PC-9 (cell line): Measurements from ENCODE around the gene RGS6. TPM values are rescaled to one million over a fixed set of nuclear protein-coding genes. Genes with fewer than 3 reads are reported as not detected.

Source experiments
- BruUV-seq: library from RNA; stranded (reverse); fragments of 400-500 nt; replicated peaks from 2 replicates; lab custom pipeline; 2021; lab: Mats Ljungman, UMichigan
- CTCF ChIA-PET: fragments of 300-600 bp; sonication (Branson Sonifier 250); formaldehyde crosslinking; loops from one replicate; lab custom pipeline; 2022; ENCODE audit warnings: antibody characterized with exemption; lab: Charles Lee
- POLR2A ChIA-PET: fragments of 300-600 bp; sonication (Branson Sonifier 250); formaldehyde crosslinking; loops from one replicate; lab custom pipeline; 2022; ENCODE audit warnings: antibody characterized with exemption; ENCODE audit not compliant: unreplicated experiment; lab: Charles Lee
- DNase-seq, 2 experiments: peaks; one replicate each; pipeline versions ENCODE4 v3.0.0 to v3.0.0-alpha.2; 2015 to 2022; ENCODE audit warnings: mixed read lengths in 1 of 2
- H2AFZ ChIP-seq: fragments of 200-600 bp; sonication (generic); 2 replicates; pipeline ENCODE4 v1.8.1; 2017; ENCODE audit warnings: antibody characterized with exemption
- H3F3A ChIP-seq: fragments of 200-600 bp; sonication (generic); 2 replicates; pipeline ENCODE4 v1.8.1; 2017; ENCODE audit warnings: antibody characterized with exemption, mild to moderate bottlenecking, low read depth; ENCODE audit not compliant: insufficient read depth
- H3K27ac ChIP-seq: fragments of 200-600 bp; sonication (generic); 2 replicates; pipeline ENCODE4 v1.6.1; 2016; ENCODE audit warnings: mixed run types
- H3K27me3 ChIP-seq: fragments of 200-600 bp; sonication (generic); 2 replicates; pipeline ENCODE4 v1.6.1; 2016; ENCODE audit warnings: low read depth, mixed run types; ENCODE audit not compliant: insufficient read depth
- H3K36me3 ChIP-seq: fragments of 200-600 bp; sonication (generic); 2 replicates; pipeline ENCODE4 v1.6.1; 2016; ENCODE audit warnings: low read depth, mixed run types
- H3K4me1 ChIP-seq: fragments of 200-600 bp; sonication (generic); replicated peaks from 2 replicates; pipeline ENCODE4 v1.6.1; 2016; ENCODE audit warnings: mixed run types; ENCODE audit not compliant: insufficient read depth
- H3K4me2 ChIP-seq: fragments of 200-600 bp; sonication (generic); 2 replicates; pipeline ENCODE4 v1.6.1; 2017; ENCODE audit warnings: mixed run types
- H3K4me3 ChIP-seq: fragments of 200-600 bp; sonication (generic); 2 replicates; pipeline ENCODE4 v1.6.1; 2016; ENCODE audit warnings: mixed run types
- H3K79me2 ChIP-seq: fragments of 200-600 bp; sonication (generic); 2 replicates; pipeline ENCODE4 v1.6.1; 2017; ENCODE audit warnings: low read depth, mixed run types
- H3K9me2 ChIP-seq: fragments of 200-600 bp; sonication (generic); 2 replicates; pipeline ENCODE4 v1.8.1; 2017; ENCODE audit warnings: mild to moderate bottlenecking; ENCODE audit not compliant: insufficient read depth
- H3K9me3 ChIP-seq: fragments of 200-600 bp; sonication (generic); 2 replicates; pipeline ENCODE4 v1.8.1; 2016; ENCODE audit warnings: low read depth; ENCODE audit not compliant: insufficient read depth
- H4K20me1 ChIP-seq: fragments of 200-600 bp; sonication (generic); 2 replicates; pipeline ENCODE4 v1.8.1; 2017; ENCODE audit not compliant: insufficient read depth
- EZH2 ChIP-seq: fragments of 200-600 bp; sonication (generic); IDR thresholded peaks from 2 replicates; pipeline ENCODE4 v1.8.0; 2017; ENCODE audit warnings: antibody characterized with exemption, low read depth
- intact Hi-C: fragments of 100-400 bp; cut with micrococcal nuclease; formaldehyde crosslinking; loops from one replicate; pipeline ENCODE4 v1.10.0; 2022; ENCODE audit not compliant: unreplicated experiment
- microRNA-seq: library from miRNA; unstranded; fragments of <30 nt; microRNA quantifications from one replicate; pipeline ENCODE4 v1.2.0, GENCODE V29; 2021; ENCODE audit warnings: borderline number of aligned reads, borderline replicate concordance
- total RNA-seq: library from RNA; stranded (reverse); gene quantifications from 2 replicates; pipeline ENCODE4 v1.2.3, GENCODE V29; 2021
- TF ChIP-seq, protein P1 (sequence below): fragments of 200-600 bp; sonication (generic); conservative IDR thresholded peaks from 2 replicates; pipeline ENCODE4 v1.6.1; 2017; ENCODE audit warnings: mixed run types, antibody characterized with exemption, mild to moderate bottlenecking, moderate library complexity

Gene RGS6
- total RNA-seq, 1 experiment from 2014 or later: not detected

DNA sequence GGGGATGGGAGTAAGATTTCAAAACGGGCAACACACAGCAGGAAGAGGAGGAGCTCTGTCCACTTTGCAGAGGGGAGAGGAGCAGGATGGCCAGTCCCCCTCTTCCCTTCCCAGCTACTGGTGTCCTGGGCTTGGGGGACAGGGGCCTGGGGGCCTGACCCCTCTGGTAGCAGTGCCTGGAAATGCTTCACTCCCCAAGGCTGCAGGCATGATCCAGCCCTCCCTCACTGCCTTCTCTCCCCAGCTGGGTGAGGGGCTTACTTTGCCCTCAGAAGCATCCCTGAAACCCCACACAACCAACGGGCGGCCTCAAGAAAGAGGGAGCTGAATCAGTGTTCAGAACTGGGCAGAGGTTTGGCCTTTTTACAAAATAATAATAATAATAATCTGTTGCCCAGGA, 682.1 kb downstream of the RGS6 start:
- H3K9me3 ChIP-seq: no peaks in the 10 kb centered on the region
- TF ChIP-seq, protein P1, sequence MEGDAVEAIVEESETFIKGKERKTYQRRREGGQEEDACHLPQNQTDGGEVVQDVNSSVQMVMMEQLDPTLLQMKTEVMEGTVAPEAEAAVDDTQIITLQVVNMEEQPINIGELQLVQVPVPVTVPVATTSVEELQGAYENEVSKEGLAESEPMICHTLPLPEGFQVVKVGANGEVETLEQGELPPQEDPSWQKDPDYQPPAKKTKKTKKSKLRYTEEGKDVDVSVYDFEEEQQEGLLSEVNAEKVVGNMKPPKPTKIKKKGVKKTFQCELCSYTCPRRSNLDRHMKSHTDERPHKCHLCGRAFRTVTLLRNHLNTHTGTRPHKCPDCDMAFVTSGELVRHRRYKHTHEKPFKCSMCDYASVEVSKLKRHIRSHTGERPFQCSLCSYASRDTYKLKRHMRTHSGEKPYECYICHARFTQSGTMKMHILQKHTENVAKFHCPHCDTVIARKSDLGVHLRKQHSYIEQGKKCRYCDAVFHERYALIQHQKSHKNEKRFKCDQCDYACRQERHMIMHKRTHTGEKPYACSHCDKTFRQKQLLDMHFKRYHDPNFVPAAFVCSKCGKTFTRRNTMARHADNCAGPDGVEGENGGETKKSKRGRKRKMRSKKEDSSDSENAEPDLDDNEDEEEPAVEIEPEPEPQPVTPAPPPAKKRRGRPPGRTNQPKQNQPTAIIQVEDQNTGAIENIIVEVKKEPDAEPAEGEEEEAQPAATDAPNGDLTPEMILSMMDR: no peak
- TF ChIP-seq EZH2: no peak
- no peak for DNase-seq
- no peaks in the 10 kb centered on the region for H3K4me1 ChIP-seq
- ChIA-PET CTCF (no interaction called here), POLR2A (no interaction called here)
- H3K4me2 ChIP-seq: no peak overlapping the region
- H3K79me2 ChIP-seq: no peaks in the 10 kb centered on the region
- H3K27me3 ChIP-seq: peaks cover 79% of the 10 kb centered on the region
- H3K4me3 ChIP-seq: no peak overlapping the region
- intact Hi-C loops: no loop called here
- BruUV-seq: no TSS peak
- no peaks in the 10 kb centered on the region for H3F3A ChIP-seq
- no peaks in the 10 kb centered on the region for H3K36me3 ChIP-seq
- H2AFZ ChIP-seq: no peak overlapping the region
- no peaks in the 10 kb centered on the region for H3K9me2 ChIP-seq
- no peaks in the 10 kb centered on the region for H4K20me1 ChIP-seq
- H3K27ac ChIP-seq: no peak overlapping the region

DNA sequence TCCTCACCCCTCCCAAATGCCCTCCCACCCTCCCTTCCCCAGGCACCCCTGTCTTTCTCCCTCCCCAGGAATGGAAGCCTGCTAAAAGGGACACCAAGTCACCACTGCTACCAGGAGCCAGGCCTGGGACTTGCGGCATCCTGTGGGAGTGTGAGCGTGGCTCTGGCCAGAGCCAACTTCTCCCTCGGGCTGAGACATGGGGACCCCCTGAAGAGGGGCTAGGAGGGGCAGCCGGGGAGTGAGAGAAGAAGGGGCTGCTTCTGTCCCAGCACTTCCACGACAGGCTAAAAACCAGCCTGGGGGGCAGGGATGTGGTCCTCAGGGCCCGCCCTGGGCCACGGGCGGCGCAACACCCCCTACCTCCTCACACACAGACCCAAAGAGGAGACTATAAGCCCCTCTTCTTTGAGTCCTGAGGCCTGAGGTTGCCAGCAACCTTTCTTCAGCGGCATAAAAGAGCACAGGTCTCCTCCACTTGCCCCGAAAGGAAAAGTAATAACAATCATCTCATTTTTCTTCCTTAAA, 682.7 kb downstream of the RGS6 start:
- H3K27ac ChIP-seq: no peak overlapping the region
- H2AFZ ChIP-seq: no peak overlapping the region
- H3K27me3 ChIP-seq: peaks cover 79% of the 10 kb centered on the region
- CTCF ChIA-PET: no interaction called here
- no peak for DNase-seq
- no peak for TF ChIP-seq EZH2
- TF ChIP-seq, protein P1: no peak
- no peaks in the 10 kb centered on the region for H3K9me2 ChIP-seq
- no peak overlapping the region for H3K4me2 ChIP-seq
- H3K9me3 ChIP-seq: no peaks in the 10 kb centered on the region
- no peak overlapping the region for H3K4me3 ChIP-seq
- POLR2A ChIA-PET: no interaction called here
- H4K20me1 ChIP-seq: no peaks in the 10 kb centered on the region
- no peaks in the 10 kb centered on the region for H3K4me1 ChIP-seq
- H3K79me2 ChIP-seq: no peaks in the 10 kb centered on the region
- no peaks in the 10 kb centered on the region for H3K36me3 ChIP-seq
- intact Hi-C loops: no loop called here
- BruUV-seq: no TSS peak
- H3F3A ChIP-seq: no peaks in the 10 kb centered on the region

DNA sequence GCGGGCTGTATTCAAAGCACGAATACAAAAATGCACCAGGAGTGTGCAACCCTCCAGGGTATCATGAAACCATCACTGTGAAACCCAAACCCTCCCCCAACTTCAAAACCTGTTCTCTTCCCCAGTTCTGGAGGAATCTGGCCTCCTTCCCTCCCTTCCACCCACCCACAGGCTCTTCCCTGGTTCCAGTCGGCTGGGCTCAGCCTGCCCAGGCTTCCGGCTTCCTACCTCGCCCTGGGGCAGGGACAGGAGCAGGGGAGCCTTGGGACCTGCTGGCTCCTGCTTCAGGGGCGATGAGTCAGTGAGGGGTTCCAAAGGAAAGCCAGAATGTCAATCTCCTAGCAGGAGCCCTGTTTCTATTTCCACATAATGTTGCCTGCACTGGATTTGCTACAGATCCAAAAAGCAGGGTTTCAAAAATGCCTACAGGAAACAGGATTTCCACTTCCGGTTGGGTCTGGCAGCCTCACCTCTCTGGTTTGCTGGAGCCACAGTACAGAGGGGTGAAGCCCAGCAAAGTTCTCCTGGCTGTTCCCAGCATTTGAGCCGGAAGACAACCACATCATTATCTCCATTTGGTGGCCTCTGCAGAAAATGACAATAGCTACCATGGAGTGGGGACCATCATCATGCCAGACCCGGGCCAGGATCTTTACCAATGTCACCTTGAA, 683.4 kb downstream of the RGS6 start:
- no peaks in the 10 kb centered on the region for H3K36me3 ChIP-seq
- no TSS peak for BruUV-seq
- no peaks in the 10 kb centered on the region for H3F3A ChIP-seq
- H3K79me2 ChIP-seq: no peaks in the 10 kb centered on the region
- DNase-seq: no peak
- no peak overlapping the region for H3K4me2 ChIP-seq
- no peak overlapping the region for H3K4me3 ChIP-seq
- H4K20me1 ChIP-seq: no peaks in the 10 kb centered on the region
- H3K27me3 ChIP-seq: peaks cover 83% of the 10 kb centered on the region
- H3K4me1 ChIP-seq: no peaks in the 10 kb centered on the region
- intact Hi-C loops: no loop called here
- H3K9me2 ChIP-seq: no peaks in the 10 kb centered on the region
- no peaks in the 10 kb centered on the region for H3K9me3 ChIP-seq
- H3K27ac ChIP-seq: no peak overlapping the region
- CTCF ChIA-PET: no interaction called here
- POLR2A ChIA-PET: no interaction called here
- H2AFZ ChIP-seq: no peak overlapping the region
- TF ChIP-seq, protein P1: no peak
- TF ChIP-seq EZH2: no peak

Small RNAs within 50 kb of the gene (microRNA-seq; reads per million reads assigned to microRNA genes)
- not detected for gene MIR7843
